OCI-LY7 (cell line): ENCODE measurements around the gene CLEC4G. TPM values are rescaled to one million over a fixed set of nuclear protein-coding genes. Genes with fewer than 3 reads are reported as not detected.

ENCODE experiments used
- BruUV-seq: library from RNA; stranded (reverse); fragments of 400-500 nt; replicated peaks from 2 replicates; lab custom pipeline; 2021; lab: Mats Ljungman, UMichigan
- CTCF ChIA-PET: fragments of 300-600 bp; sonication (Branson Sonifier 250); formaldehyde crosslinking; loops from one replicate; lab custom pipeline; 2022; ENCODE audit warnings: antibody characterized with exemption; ENCODE audit not compliant: unreplicated experiment; lab: Charles Lee
- POLR2A ChIA-PET: fragments of 300-600 bp; sonication (Branson Sonifier 250); formaldehyde crosslinking; loops from one replicate; lab custom pipeline; 2022; ENCODE audit warnings: antibody characterized with exemption; lab: Charles Lee
- DNase-seq: peaks from one replicate; pipeline ENCODE4 v3.0.0-alpha.2; 2015; ENCODE audit warnings: low spot score
- H2AFZ ChIP-seq: fragments of 200-600 bp; sonication (generic), shearing (Covaris generic); 2 replicates; pipeline ENCODE4 v1.6.1; 2014; ENCODE audit warnings: mild to moderate bottlenecking, antibody characterized with exemption, low read length, moderate library complexity
- H3K27ac ChIP-seq: fragments of 200-600 bp; sonication (generic); 2 replicates; pipeline ENCODE4 v1.5.1; 2014; ENCODE audit warnings: mixed run types, low read depth, mild to moderate bottlenecking, moderate library complexity, low read length, inconsistent platforms; ENCODE audit not compliant: poor library complexity, severe bottlenecking
- H3K36me3 ChIP-seq: fragments of 200-600 bp; sonication (generic); 2 replicates; pipeline ENCODE4 v1.6.1; 2014; ENCODE audit warnings: mild to moderate bottlenecking, antibody characterized with exemption, low read length, moderate library complexity, mixed read lengths; ENCODE audit not compliant: insufficient read depth
- H3K4me1 ChIP-seq: fragments of 200-600 bp; sonication (generic); 2 replicates; pipeline ENCODE4 v1.5.1; 2014; ENCODE audit warnings: mild to moderate bottlenecking, low read length; ENCODE audit not compliant: insufficient read depth, poor library complexity, severe bottlenecking
- H3K4me2 ChIP-seq: fragments of 200-600 bp; sonication (generic); 2 replicates; pipeline ENCODE4 v1.6.1; 2014; ENCODE audit warnings: mild to moderate bottlenecking, low read length
- H3K4me3 ChIP-seq: fragments of 200-600 bp; sonication (generic); 2 replicates; pipeline ENCODE4 v1.5.1; 2014; ENCODE audit warnings: mild to moderate bottlenecking, low read depth, low read length; ENCODE audit not compliant: poor library complexity, severe bottlenecking
- H3K79me2 ChIP-seq: fragments of 200-600 bp; sonication (generic); 2 replicates; pipeline ENCODE4 v1.6.1; 2016; ENCODE audit warnings: low read depth, mild to moderate bottlenecking, low read length, moderate library complexity, mixed read lengths; ENCODE audit not compliant: insufficient read depth
- H3K9me2 ChIP-seq: fragments of 200-600 bp; sonication (generic); 2 replicates; pipeline ENCODE4 v1.6.1; 2016; ENCODE audit warnings: mild to moderate bottlenecking, low read length, mixed read lengths; ENCODE audit not compliant: insufficient read depth
- H3K9me3 ChIP-seq: fragments of 200-600 bp; sonication (generic); 2 replicates; pipeline ENCODE4 v1.6.1; 2014; ENCODE audit warnings: mild to moderate bottlenecking, mixed run types, low read length, mixed read lengths
- H4K20me1 ChIP-seq: fragments of 200-600 bp; sonication (generic); 2 replicates; pipeline ENCODE4 v1.6.1; 2014; ENCODE audit warnings: mild to moderate bottlenecking, antibody characterized with exemption, low read length, moderate library complexity, mixed read lengths; ENCODE audit not compliant: insufficient read depth
- EZH2phosphoT487 ChIP-seq: fragments of 200-600 bp; sonication (generic); IDR thresholded peaks from 2 replicates; pipeline ENCODE4 v1.6.1; 2018; ENCODE audit warnings: low read depth, borderline replicate concordance, mild to moderate bottlenecking, mixed run types, antibody characterized with exemption, low read length, moderate library complexity, mixed read lengths
- intact Hi-C: fragments of 100-400 bp; cut with micrococcal nuclease; formaldehyde crosslinking; loops from one replicate; pipeline ENCODE4 v1.10.0; 2022; ENCODE audit not compliant: unreplicated experiment
- total RNA-seq, 2 experiments: library from RNA; depleted of rRNA in 1 of 2; stranded (reverse); fragments of >200 nt in 1 of 2; shearing (Covaris generic) in 1 of 2; gene quantifications; 2 replicates each; pipeline ENCODE4 v1.2.3, GENCODE V29; 2014 to 2022
- TF ChIP-seq, protein P1 (sequence below): fragments of 200-600 bp; sonication (generic); conservative IDR thresholded peaks from 2 replicates; pipeline ENCODE4 v1.5.1; 2014; ENCODE audit warnings: mild to moderate bottlenecking, antibody characterized with exemption, low read length, moderate library complexity, mixed read lengths

Gene CLEC4G
- total RNA-seq, 2 experiments from 2014 or later: not detected

DNA sequence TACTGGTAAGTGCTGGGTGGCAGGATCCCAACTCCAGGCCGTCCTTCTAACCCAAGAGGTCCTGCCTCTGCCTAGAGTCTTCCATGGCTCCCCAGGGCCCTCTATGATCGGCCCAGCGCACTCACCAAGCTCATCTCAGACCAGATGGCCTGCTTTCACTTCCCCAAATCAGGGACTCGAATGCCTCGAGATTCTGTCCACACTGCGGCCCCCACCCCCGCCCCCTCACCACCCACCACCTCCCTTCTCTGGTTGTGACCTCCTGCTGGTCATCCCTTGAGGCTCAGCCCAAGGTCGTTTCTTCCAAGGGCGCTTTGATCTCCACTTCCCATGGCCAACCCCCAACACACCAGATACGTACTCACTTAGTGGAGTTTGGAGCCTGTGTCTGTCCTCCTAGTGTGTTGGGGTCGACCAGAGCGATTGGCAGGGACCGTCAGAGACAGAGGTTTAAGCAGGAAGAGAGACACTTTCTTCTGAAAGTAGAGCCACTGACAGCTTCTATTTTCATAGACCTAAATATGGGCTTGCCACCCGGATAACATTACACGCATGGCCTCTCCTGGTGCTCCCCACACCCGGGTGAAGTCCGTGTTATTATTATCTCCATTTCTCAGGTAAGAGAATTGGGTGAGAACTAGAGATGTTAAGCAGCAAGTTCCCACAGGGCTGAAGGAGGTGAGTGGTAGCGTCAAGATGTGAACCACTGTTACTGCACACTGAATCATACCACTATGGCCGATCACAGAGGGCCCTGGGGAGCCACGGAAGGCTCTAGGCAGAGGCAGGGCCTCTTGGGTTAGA lies 30.1 kb downstream of the CLEC4G start, which contains the start of gene FCER2:
FCER2 (minus strand) TSS at position 478 of the 804 bp plus-strand sequence. CDS start 2,371 bp downstream, outside the sequence.
- H3K4me2 ChIP-seq: peak within 1 kb of the TSS; percentile 50
- H3K9me2 ChIP-seq: no peaks in the 10 kb centered on the region
- no peaks in the 10 kb centered on the region for H3K36me3 ChIP-seq
- DNase-seq: peak; percentile 88
- CTCF ChIA-PET: no interaction called here
- peak within 1 kb of the TSS; percentile 90 for H3K27ac ChIP-seq
- POLR2A ChIA-PET: interaction anchor here (0.6 to 0.8 kb wide), 2 partner anchors 8 to 76 kb away, joined by 3 to 6 read pairs; no protein-coding TSS in a partner anchor
- peaks cover 68% of the 10 kb centered on the region for H3K4me1 ChIP-seq
- H4K20me1 ChIP-seq: no peaks in the 10 kb centered on the region
- no TSS peak for BruUV-seq
- H3K4me3 ChIP-seq: peak within 1 kb of the TSS; percentile 5
- intact Hi-C loops: loop anchor here (2.0 kb wide), 1 partner anchor 21 kb away; the partner anchor contains the start of gene TRAPPC5
- TF ChIP-seq EZH2phosphoT487: no peak
- TF ChIP-seq, protein P1, sequence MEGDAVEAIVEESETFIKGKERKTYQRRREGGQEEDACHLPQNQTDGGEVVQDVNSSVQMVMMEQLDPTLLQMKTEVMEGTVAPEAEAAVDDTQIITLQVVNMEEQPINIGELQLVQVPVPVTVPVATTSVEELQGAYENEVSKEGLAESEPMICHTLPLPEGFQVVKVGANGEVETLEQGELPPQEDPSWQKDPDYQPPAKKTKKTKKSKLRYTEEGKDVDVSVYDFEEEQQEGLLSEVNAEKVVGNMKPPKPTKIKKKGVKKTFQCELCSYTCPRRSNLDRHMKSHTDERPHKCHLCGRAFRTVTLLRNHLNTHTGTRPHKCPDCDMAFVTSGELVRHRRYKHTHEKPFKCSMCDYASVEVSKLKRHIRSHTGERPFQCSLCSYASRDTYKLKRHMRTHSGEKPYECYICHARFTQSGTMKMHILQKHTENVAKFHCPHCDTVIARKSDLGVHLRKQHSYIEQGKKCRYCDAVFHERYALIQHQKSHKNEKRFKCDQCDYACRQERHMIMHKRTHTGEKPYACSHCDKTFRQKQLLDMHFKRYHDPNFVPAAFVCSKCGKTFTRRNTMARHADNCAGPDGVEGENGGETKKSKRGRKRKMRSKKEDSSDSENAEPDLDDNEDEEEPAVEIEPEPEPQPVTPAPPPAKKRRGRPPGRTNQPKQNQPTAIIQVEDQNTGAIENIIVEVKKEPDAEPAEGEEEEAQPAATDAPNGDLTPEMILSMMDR: no peak
- no peaks in the 10 kb centered on the region for H3K9me3 ChIP-seq
- H2AFZ ChIP-seq: peak within 1 kb of the TSS; percentile 45; the same call in 1 of the 2 replicates
- no peaks in the 10 kb centered on the region for H3K79me2 ChIP-seq

DNA sequence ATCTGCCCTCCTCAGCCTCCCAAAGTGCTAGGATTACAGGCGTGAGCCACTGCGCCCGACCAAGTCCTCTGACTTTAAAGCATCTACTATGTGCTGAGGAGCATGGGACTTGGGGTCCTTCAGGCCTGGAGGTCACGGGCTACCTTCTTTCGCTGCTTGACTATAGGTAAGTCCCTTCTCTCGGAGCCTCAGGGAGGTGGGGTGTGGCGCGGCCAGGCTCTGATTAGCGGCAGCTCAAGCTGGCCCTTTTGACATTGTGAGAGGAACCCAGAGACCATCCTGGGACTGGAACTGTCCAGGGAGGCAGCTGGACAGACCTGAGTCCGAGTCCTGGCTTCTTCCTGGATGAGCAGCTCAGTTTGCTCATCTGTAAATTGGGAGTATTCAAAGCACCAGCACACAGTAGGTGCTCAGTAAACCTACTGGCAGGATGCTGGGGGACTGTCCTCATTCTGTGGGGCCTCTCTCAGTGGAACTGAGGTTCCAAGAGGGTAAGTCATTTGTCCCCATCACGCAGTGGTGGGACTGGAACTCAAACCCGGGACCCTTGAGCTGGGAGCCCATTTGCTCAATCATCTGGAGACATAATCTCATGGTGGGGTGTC lies 30.8 kb downstream of the CLEC4G start:
- no peak for DNase-seq
- Histone ChIP-seq H3K36me3 (no peaks in the 10 kb centered on the region), H3K4me2 (0 out of 2 replicates have a peak overlapping the region, but pooled peaks have one; percentile 50), H3K79me2 (no peaks in the 10 kb centered on the region), H3K9me2 (no peaks in the 10 kb centered on the region), H2AFZ (no peak overlapping the region), H3K9me3 (no peaks in the 10 kb centered on the region), H3K4me1 (peaks cover 61% of the 10 kb centered on the region), H4K20me1 (no peaks in the 10 kb centered on the region), H3K27ac (peak overlapping the region; percentile 90), H3K4me3 (no peak overlapping the region)
- TF ChIP-seq, protein P1: no peak
- no peak for TF ChIP-seq EZH2phosphoT487
- intact Hi-C loops: no loop called here
- CTCF ChIA-PET: no interaction called here
- no TSS peak for BruUV-seq
- POLR2A ChIA-PET: interaction anchor here (0.6 kb wide), 1 partner anchor 7 kb away, joined by 6 read pairs; no protein-coding TSS in a partner anchor
